ENCODE data around the gene TCERG1L.

Gene TCERG1L

DNA sequence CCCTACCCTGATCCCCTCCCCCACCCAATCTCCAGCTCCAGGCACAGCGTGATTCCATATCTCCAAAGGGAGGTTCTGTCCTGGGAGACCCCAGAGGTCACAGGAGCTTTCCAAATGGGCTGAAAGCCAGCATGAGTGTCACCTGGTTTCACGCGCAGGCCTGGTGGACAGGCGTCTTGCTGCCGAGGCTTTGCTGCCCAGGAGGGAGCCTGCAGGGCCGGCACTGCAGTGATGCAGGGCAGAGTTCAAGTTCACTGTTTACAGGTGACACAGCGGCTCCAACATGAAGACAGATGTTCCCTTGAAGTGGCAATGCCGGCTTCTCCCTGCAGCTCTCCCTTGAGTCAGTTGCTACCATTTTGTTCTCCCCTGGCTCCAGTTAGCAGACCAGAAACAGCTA lies 104.3 kb downstream of the TCERG1L start:
- POLR2A ChIA-PET, result no interaction called here
- DNase-seq (ENCODE audit: low read depth, low spot score), result no peak
- CTCF ChIA-PET, result no interaction called here
- no peak overlapping the region for H3K4me3 ChIP-seq (ENCODE audit: low read depth, low read length)
- TF ChIP-seq, protein P1, sequence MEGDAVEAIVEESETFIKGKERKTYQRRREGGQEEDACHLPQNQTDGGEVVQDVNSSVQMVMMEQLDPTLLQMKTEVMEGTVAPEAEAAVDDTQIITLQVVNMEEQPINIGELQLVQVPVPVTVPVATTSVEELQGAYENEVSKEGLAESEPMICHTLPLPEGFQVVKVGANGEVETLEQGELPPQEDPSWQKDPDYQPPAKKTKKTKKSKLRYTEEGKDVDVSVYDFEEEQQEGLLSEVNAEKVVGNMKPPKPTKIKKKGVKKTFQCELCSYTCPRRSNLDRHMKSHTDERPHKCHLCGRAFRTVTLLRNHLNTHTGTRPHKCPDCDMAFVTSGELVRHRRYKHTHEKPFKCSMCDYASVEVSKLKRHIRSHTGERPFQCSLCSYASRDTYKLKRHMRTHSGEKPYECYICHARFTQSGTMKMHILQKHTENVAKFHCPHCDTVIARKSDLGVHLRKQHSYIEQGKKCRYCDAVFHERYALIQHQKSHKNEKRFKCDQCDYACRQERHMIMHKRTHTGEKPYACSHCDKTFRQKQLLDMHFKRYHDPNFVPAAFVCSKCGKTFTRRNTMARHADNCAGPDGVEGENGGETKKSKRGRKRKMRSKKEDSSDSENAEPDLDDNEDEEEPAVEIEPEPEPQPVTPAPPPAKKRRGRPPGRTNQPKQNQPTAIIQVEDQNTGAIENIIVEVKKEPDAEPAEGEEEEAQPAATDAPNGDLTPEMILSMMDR (IDR thresholded peaks at IDR 0.05; ENCODE audit: insufficient read depth, low read length, missing control alignments), result no peak

GRCh38 chr10:131206111-131206995 lies 105.2 kb downstream of the TCERG1L start:
- TF ChIP-seq, protein P1 (IDR thresholded peaks at IDR 0.05; ENCODE audit: insufficient read depth, low read length, missing control alignments), result no peak
- ChIA-PET CTCF (no interaction called here), POLR2A (no interaction called here)
- DNase-seq (ENCODE audit: low read depth, low spot score), result no peak
- H3K4me3 ChIP-seq (ENCODE audit: low read depth, low read length), result no peak overlapping the region

GRCh38 chr10:131205556-131205955 lies 106.0 kb downstream of the TCERG1L start:
- ChIA-PET CTCF (no interaction called here), POLR2A (no interaction called here)
- DNase-seq (ENCODE audit: low read depth, low spot score), result no peak

DNA sequence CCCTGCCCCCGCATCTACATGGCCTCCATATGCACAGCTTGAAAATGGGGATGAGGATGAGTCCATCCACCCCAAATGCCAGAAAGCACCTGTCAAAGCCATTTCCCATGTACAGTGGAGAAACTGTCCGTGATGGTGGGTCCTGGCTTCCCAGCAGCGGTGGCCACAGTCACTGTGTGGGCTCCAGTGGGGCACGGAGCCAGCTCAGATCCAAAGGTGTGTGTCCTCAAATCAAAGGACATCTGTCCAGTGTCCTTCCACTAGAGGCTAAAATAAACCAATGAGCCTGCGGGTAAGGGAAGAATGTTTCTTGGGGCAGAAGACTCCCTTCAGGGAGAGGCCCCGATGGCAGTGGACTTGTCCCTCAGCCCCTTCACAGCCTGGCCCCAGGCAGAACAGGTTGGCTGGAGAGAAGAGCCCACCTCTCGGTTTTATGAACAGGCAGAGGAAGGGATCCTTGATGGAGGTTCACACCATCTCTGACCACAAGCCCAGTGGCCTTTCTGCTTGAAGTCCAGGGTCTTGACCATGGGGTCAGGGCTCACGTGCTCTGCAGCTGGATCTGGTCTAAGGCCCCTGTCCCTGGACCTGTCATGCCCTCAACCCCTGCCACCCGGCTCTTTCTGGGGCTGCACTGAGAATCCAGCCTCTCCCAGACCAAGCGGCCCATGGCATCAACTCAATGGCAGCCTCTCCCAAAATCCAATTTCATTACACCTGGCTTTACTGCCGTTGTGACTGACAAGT lies 106.9 kb downstream of the TCERG1L start:
- POLR2A ChIA-PET, result no interaction called here
- no peak overlapping the region for H3K4me3 ChIP-seq (ENCODE audit: low read depth, low read length)
- no peak for DNase-seq (ENCODE audit: low read depth, low spot score)
- CTCF ChIA-PET, result no interaction called here
- TF ChIP-seq, protein P1 (IDR thresholded peaks at IDR 0.05; ENCODE audit: insufficient read depth, low read length, missing control alignments), result no peak

More at GRCh38 chr10:131205556-131205955, 106.0 kb downstream of the TCERG1L start:
- TF ChIP-seq, protein P1 (IDR thresholded peaks at IDR 0.05; ENCODE audit: insufficient read depth, low read length, missing control alignments), result no peak
- no peak overlapping the region for H3K4me3 ChIP-seq (ENCODE audit: low read depth, low read length)

DNA sequence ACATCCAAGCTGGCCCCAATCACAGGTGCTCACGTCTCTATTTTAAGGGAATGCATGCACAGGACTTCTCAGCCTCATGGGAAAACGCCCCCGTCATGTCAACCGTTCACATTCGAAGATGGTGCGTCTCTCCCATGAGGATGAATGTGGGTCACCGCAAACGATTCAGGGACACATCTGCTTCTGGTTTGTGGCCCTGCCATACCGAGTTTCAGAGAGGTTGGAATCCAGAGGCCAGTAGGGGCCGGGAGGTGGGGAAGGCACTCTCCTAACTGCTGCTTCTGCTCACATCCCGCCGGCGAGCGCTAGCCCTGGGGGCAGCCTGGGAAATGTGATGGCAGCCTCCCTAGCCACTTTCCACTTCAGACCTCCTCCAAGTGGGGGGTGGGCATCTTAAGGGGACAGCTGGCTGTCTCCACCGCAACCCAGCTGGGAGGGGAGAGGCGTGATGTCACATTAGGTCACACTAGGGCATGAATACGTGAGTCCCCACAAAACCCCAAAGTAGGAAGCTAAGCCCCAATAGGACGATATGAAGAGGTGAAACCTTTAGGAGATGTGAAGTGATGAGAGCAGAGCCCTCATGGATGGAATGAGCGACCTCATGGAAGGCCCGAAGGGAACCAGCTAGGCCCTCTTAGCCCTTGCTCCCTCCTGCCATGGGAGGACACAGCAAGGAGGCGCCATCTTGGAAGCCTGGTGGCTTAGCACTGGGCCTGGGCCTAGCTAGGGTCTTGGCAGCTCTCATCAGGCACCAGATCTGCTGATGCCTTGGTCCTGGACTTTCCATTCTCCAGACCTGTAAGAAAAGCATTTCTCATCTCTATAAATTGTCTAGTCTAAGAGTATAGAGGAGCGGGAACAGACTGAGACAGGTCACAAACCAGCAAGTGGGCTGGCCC lies 107.8 kb downstream of the TCERG1L start:
- no peak for DNase-seq (ENCODE audit: low read depth, low spot score)
- ChIA-PET CTCF (no interaction called here), POLR2A (no interaction called here)
- TF ChIP-seq, protein P1 (IDR thresholded peaks at IDR 0.05; ENCODE audit: insufficient read depth, low read length, missing control alignments), result no peak
- H3K4me3 ChIP-seq (ENCODE audit: low read depth, low read length), result no peak overlapping the region

All from AG04449 (cell line).